IMR-90 (cell line): ENCODE results near the gene DIAPH1. TPM values are rescaled to one million over a fixed set of nuclear protein-coding genes. Genes with fewer than 3 reads are reported as not detected.

Experiments used
- ATAC-seq: fragments of 200-7000 bp; cut with Tn5 transposase; 2 replicates; pipeline ENCODE4 v1.9.1; 2020; ENCODE audit warnings: low read depth, mild to moderate bottlenecking, moderate library complexity
- BruUV-seq: library from RNA; stranded (reverse); fragments of 400-500 nt; replicated peaks from 2 replicates; lab custom pipeline; 2021; lab: Mats Ljungman, UMichigan
- CTCF ChIA-PET: fragments of 300-600 bp; formaldehyde crosslinking; extraction: SDS; loops from one replicate; lab custom pipeline; 2021; ENCODE audit warnings: antibody characterized with exemption; lab: Yijun Ruan, JAX
- POLR2A ChIA-PET: fragments of 300-600 bp; sonication (Branson Sonifier 250); formaldehyde crosslinking; loops from one replicate; lab custom pipeline; 2022; ENCODE audit warnings: antibody characterized with exemption; ENCODE audit not compliant: unreplicated experiment; lab: Charles Lee
- DNase-seq: peaks from one replicate; pipeline ENCODE4 v3.0.0; 2013
- H2AFZ ChIP-seq: replicated peaks from 2 replicates; pipeline ENCODE3; 2013; ENCODE audit warnings: low read length, mild to moderate bottlenecking; ENCODE audit not compliant: poor library complexity
- H2AK5ac ChIP-seq: 2 replicates; pipeline ENCODE4 v1.6.1; 2013; ENCODE audit warnings: low read depth, low read length, inconsistent platforms
- H2AK9ac ChIP-seq: replicated peaks from 2 replicates; pipeline ENCODE3; 2013; ENCODE audit warnings: mild to moderate bottlenecking, low read depth, low read length, moderate library complexity; ENCODE audit not compliant: poor library complexity
- H2BK120ac ChIP-seq: 2 replicates; pipeline ENCODE4 v1.6.1; 2013; ENCODE audit warnings: low read depth, low read length, inconsistent platforms
- H2BK15ac ChIP-seq: 3 replicates; pipeline ENCODE4 v1.6.1; 2013; ENCODE audit warnings: low read depth, low read length, inconsistent platforms
- H2BK20ac ChIP-seq: 2 replicates; pipeline ENCODE4 v1.6.1; 2013; ENCODE audit warnings: low read depth, mild to moderate bottlenecking, inconsistent platforms, low read length, moderate library complexity
- H2BK5ac ChIP-seq: 2 replicates; pipeline ENCODE4 v1.6.1; 2013; ENCODE audit warnings: mild to moderate bottlenecking, low read depth, low read length, inconsistent platforms; ENCODE audit not compliant: poor library complexity, severe bottlenecking
- H3K14ac ChIP-seq: replicated peaks from 2 replicates; pipeline ENCODE4 v1.6.1; 2013; ENCODE audit warnings: low read depth, low read length, inconsistent platforms
- H3K18ac ChIP-seq: 2 replicates; pipeline ENCODE4 v1.6.1; 2013; ENCODE audit warnings: low read depth, low read length, control low read depth
- H3K23ac ChIP-seq: 2 replicates; pipeline ENCODE4 v1.6.1; 2013; ENCODE audit warnings: low read depth, low read length, inconsistent platforms
- H3K27ac ChIP-seq: 2 replicates; pipeline ENCODE4 v1.5.1; 2013; ENCODE audit warnings: mild to moderate bottlenecking, control low read depth, low read length; ENCODE audit not compliant: insufficient read depth
- H3K27me3 ChIP-seq: 2 replicates; pipeline ENCODE4 v1.6.1; 2013; ENCODE audit warnings: low read length; ENCODE audit not compliant: control insufficient read depth, insufficient read depth
- H3K36me3 ChIP-seq: 2 replicates; pipeline ENCODE4 v1.6.1; 2013; ENCODE audit warnings: low read length, mixed read lengths; ENCODE audit not compliant: control insufficient read depth, insufficient read depth
- H3K4ac ChIP-seq: 2 replicates; pipeline ENCODE4 v1.6.1; 2013; ENCODE audit warnings: low read depth, low read length, inconsistent platforms
- H3K4me1 ChIP-seq: 2 replicates; pipeline ENCODE4 v1.6.1; 2013; ENCODE audit warnings: low read length, mixed read lengths; ENCODE audit not compliant: control insufficient read depth, insufficient read depth
- H3K4me2 ChIP-seq: 2 replicates; pipeline ENCODE4 v1.6.1; 2013; ENCODE audit warnings: low read depth, mild to moderate bottlenecking, control low read depth, low read length, moderate library complexity
- H3K4me3 ChIP-seq: 2 replicates; pipeline ENCODE4 v1.5.1; 2013; ENCODE audit warnings: low read depth, mild to moderate bottlenecking, control low read depth, low read length, moderate library complexity; ENCODE audit not compliant: insufficient read depth
- H3K56ac ChIP-seq: 2 replicates; pipeline ENCODE4 v1.6.1; 2013; ENCODE audit warnings: low read length, inconsistent platforms; ENCODE audit not compliant: insufficient read depth; ENCODE audit errors: extremely low read depth
- H3K79me1 ChIP-seq, 2 experiments: 2 replicates each; pipeline ENCODE4 v1.6.1; 2013; ENCODE audit warnings: low read length in 2 of 2, inconsistent platforms in 1 of 2, low read depth in 1 of 2
- H3K9ac ChIP-seq: 2 replicates; pipeline ENCODE4 v1.6.1; 2013; ENCODE audit warnings: low read depth, low read length, control low read depth
- H3K9me1 ChIP-seq: 2 replicates; pipeline ENCODE4 v1.6.1; 2013; ENCODE audit warnings: low read length, inconsistent platforms; ENCODE audit not compliant: insufficient read depth
- H3K9me3 ChIP-seq: 2 replicates; pipeline ENCODE4 v1.6.1; 2013; ENCODE audit warnings: low read length; ENCODE audit not compliant: control insufficient read depth, insufficient read depth
- H4K20me1 ChIP-seq: 2 replicates; pipeline ENCODE4 v1.6.1; 2013; ENCODE audit warnings: low read length, inconsistent platforms; ENCODE audit not compliant: insufficient read depth
- H4K5ac ChIP-seq: 2 replicates; pipeline ENCODE4 v1.6.1; 2013; ENCODE audit warnings: mild to moderate bottlenecking, low read depth, low read length, control low read depth
- H4K8ac ChIP-seq, 2 experiments: 2 replicates each; pipeline ENCODE4 v1.6.1; 2013; ENCODE audit warnings: low read depth in 2 of 2, low read length in 2 of 2, control low read depth in 1 of 2, inconsistent platforms in 1 of 2
- H4K91ac ChIP-seq: 2 replicates; pipeline ENCODE4 v1.6.1; 2013; ENCODE audit warnings: low read depth, low read length, inconsistent platforms; ENCODE audit not compliant: insufficient read depth
- CEBPB ChIP-seq: IDR thresholded peaks from 2 replicates; pipeline ENCODE4 v1.6.1; 2012; ENCODE audit warnings: low read depth, low read length, improper control_type of control experiment
- CHD1 ChIP-seq: IDR thresholded peaks from 2 replicates; pipeline ENCODE4 v1.6.1; 2012; ENCODE audit warnings: low read depth, low read length, improper control_type of control experiment
- RAD21 ChIP-seq: IDR thresholded peaks from 2 replicates; pipeline ENCODE4 v1.6.1; 2012; ENCODE audit warnings: low read length, improper control_type of control experiment
- WGBS, 2 experiments: methylation state at CpG; one replicate each; pipeline versions ENCODE4 v1.1.5 to v1.1.7; 2013; ENCODE audit warnings: missing lambda C conversion rate in 2 of 2; ENCODE audit not compliant: insufficient read length in 1 of 2; ENCODE audit errors: extremely low coverage in 2 of 2; 5-methylcytosine and 5-hydroxymethylcytosine counted together
- dilution Hi-C: fragments of 300-500 bp; cut with HindIII; formaldehyde crosslinking; loops from one replicate; pipeline ENCODE4 v1.14.3; 2018; ENCODE audit warnings: low sequenced_read_pairs; ENCODE audit not compliant: unreplicated experiment
- in situ Hi-C: fragments of 300-500 bp; cut with MboI; formaldehyde crosslinking; loops from 3 replicates; pipeline ENCODE4 v1.14.3; 2019; ENCODE audit warnings: low sequenced_read_pairs, inconsistent platforms, mixed read lengths
- intact Hi-C: fragments of 100-400 bp; cut with micrococcal nuclease; formaldehyde crosslinking; loops from 2 replicates; pipeline ENCODE4 v1.10.0; 2022
- polyA plus RNA-seq, 3 experiments: library from polyadenylated mRNA; depleted of rRNA; stranded (reverse); fragments of >200 nt; gene quantifications; 2 replicates each; pipeline ENCODE4 v1.2.3, GENCODE V29; 2012; ENCODE audit warnings: low replicate concordance in 1 of 3
- total RNA-seq: library from RNA; depleted of rRNA; stranded (reverse); fragments of >200 nt; gene quantifications from 2 replicates; pipeline ENCODE4 v1.2.3, GENCODE V29; 2012

DIAPH1 gene
- total and polyA plus RNA-seq, 2 of the 4 experiments (the other 2 are of a cell fraction), result 12.0 to 37.4 TPM

GRCh38 chr5:141503681-141504080 lies 115.1 kb downstream of the DIAPH1 start:
- Histone ChIP-seq H2AK5ac (no peak overlapping the region), H4K8ac (no peak overlapping the region), H4K20me1 (peaks cover 14% of the 10 kb centered on the region), H3K4me1 (peaks cover 16% of the 10 kb centered on the region), H3K4ac (no peak overlapping the region), H3K14ac (no peak overlapping the region), H2BK20ac (no peak overlapping the region), H2AK9ac (no peak overlapping the region), H4K91ac (no peak overlapping the region), H3K27me3 (no peaks in the 10 kb centered on the region), H3K9me1 (peaks cover 3% of the 10 kb centered on the region; the same call in 1 of the 2 replicates), H3K56ac (no peak overlapping the region), H3K79me1 (peaks cover 9 to 13% of the 10 kb centered on the region in 2 experiments; a peak in 3 of 4 replicates), H3K9me3 (no peaks in the 10 kb centered on the region), H3K4me2 (no peak overlapping the region), H2BK5ac (no peak overlapping the region), H2AFZ (no peak overlapping the region), H2BK120ac (no peak overlapping the region), H3K18ac (no peak overlapping the region), H4K5ac (no peak overlapping the region), H3K36me3 (peaks cover 28% of the 10 kb centered on the region), H3K9ac (no peak overlapping the region), H2BK15ac (no peak overlapping the region), H3K23ac (no peak overlapping the region), H3K27ac (no peak overlapping the region), H3K4me3 (no peak overlapping the region)
- in situ Hi-C loops, result no loop called here
- CTCF ChIA-PET, result no interaction called here
- ATAC-seq, result no peak
- no TSS peak for BruUV-seq
- dilution Hi-C loops, result no loop called here
- DNase-seq, result no peak
- intact Hi-C loops, result no loop called here
- 100% methylated on average over 1 of the region's 2 CpGs; no CpG with 5 or more reads in 1 of the 2 experiments for WGBS, 2 experiments
- TF ChIP-seq RAD21, result no peak
- no peak for TF ChIP-seq CEBPB
- TF ChIP-seq CHD1, result no peak
- POLR2A ChIA-PET, result no interaction called here
